ENCODE measurements around the gene CELSR1. TPM values are rescaled to one million over a fixed set of nuclear protein-coding genes. Genes with fewer than 3 reads are reported as not detected.

The CELSR1 gene
- total and polyA plus RNA-seq, 2 of the 13 experiments (the other 11 are each of a cell fraction or from before 2014, with no cell fraction given), result 0.78 to 1.8 TPM

DNA sequence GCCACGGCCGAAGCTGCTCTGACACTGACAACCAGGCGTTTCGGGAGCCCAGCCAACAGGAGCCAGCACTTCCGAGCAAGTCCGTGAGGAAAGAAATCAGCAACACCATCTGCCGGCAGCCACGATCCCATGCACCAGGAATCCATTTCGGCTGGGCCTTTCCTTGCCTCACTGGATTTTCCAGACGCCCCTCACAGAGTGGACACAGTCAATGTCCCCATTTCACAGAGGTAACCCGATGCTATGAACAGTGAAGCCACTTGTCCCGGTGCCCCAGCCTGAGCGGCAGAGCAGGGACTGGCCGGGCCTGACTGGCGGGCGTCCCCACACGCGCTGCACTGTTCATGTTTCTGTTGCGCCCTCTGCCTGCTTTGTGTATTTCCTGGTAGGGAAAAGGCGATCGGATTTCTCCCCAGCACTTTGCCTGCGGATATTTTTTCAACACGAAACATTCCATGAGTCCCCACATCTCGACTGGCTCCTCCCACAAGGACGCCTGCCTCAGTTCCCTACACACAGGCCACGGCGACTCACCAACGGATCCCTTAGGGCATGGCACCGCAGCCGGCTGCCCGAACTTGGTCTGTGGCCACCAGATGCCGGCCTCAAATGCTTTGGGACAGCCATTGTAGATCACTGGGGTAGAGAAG, 146.6 kb downstream of the CELSR1 start (continued):
- TF ChIP-seq ARID5B (CRISPR knock-in tag; IDR thresholded peaks at IDR 0.05) (peak; percentile 18; the same call in 1 of the 2 replicates), ADNP (CRISPR knock-in tag; IDR thresholded peaks at IDR 0.05) (no peak), ELF1 (CRISPR knock-in tag; IDR thresholded peaks at IDR 0.05) (peak; percentile 55), LBX2 (CRISPR knock-in tag; IDR thresholded peaks at IDR 0.05; ENCODE audit: borderline replicate concordance) (no peak), ZFY (CRISPR knock-in tag; IDR thresholded peaks at IDR 0.05) (peak; percentile 58; the same call in 1 of the 2 replicates), SOX5 (CRISPR knock-in tag; IDR thresholded peaks at IDR 0.05; ENCODE audit: borderline replicate concordance) (peak; percentile 71), ZFP37 (CRISPR knock-in tag; IDR thresholded peaks at IDR 0.05; ENCODE audit: borderline replicate concordance) (0 out of 2 replicates have a peak, but pooled peaks have one; percentile 23), MTA1 (CRISPR knock-in tag; IDR thresholded peaks at IDR 0.05; ENCODE audit: borderline replicate concordance) (no peak), ZZZ3 (CRISPR knock-in tag; IDR thresholded peaks at IDR 0.05; ENCODE audit: borderline replicate concordance) (no peak), REST (IDR thresholded peaks at IDR 0.05; ENCODE audit: borderline replicate concordance in 1 of 2, low read depth in 1 of 2, low read length in 2 of 2) (no peak), ZNF615 (CRISPR knock-in tag; IDR thresholded peaks at IDR 0.05; ENCODE audit: borderline replicate concordance) (no peak), THAP11 (CRISPR knock-in tag; IDR thresholded peaks at IDR 0.05) (0 out of 2 replicates have a peak, but pooled peaks have one; percentile 15), MTERF4 (CRISPR knock-in tag; IDR thresholded peaks at IDR 0.05) (peak; percentile 19; the same call in 1 of the 2 replicates), ATF4 (CRISPR knock-in tag; IDR thresholded peaks at IDR 0.05) (no peak), NR2F1 (CRISPR knock-in tag; IDR thresholded peaks at IDR 0.05) (no peak)
- TF ChIP-seq, protein P1, sequence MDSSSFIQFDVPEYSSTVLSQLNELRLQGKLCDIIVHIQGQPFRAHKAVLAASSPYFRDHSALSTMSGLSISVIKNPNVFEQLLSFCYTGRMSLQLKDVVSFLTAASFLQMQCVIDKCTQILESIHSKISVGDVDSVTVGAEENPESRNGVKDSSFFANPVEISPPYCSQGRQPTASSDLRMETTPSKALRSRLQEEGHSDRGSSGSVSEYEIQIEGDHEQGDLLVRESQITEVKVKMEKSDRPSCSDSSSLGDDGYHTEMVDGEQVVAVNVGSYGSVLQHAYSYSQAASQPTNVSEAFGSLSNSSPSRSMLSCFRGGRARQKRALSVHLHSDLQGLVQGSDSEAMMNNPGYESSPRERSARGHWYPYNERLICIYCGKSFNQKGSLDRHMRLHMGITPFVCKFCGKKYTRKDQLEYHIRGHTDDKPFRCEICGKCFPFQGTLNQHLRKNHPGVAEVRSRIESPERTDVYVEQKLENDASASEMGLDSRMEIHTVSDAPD (CRISPR knock-in tag; IDR thresholded peaks at IDR 0.05), result no peak
